Right lobe of liver (tissue), 6 donors: ENCODE data around the gene SH3BP4. TPM values are rescaled to one million over a fixed set of nuclear protein-coding genes. Genes with fewer than 3 reads are reported as not detected.

Experiments used
- ATAC-seq, 4 donors: fragments of 200-7000 bp; cut with Tn5 transposase; one replicate each; pipeline ENCODE4 v1.9.1; 2020; ENCODE audit warnings: mild to moderate bottlenecking in 4 of 4, moderate library complexity in 4 of 4
- DNase-seq, 3 donors: peaks; one replicate each; pipeline ENCODE4 v3.0.0-alpha.2; 2020
- H3K27ac ChIP-seq, 3 donors: fragments of 200-600 bp; one replicate each; pipeline ENCODE4 v1.8.0; 2022
- H3K27me3 ChIP-seq, 2 donors: fragments of 200-600 bp; one replicate each; pipeline ENCODE4 v1.8.0; 2022
- H3K36me3 ChIP-seq, 4 donors: fragments of 200-600 bp; sonication (generic) in 1 of 4; one replicate each; pipeline versions ENCODE4 v1.5.1 to v1.8.0; 2017 to 2022; ENCODE audit warnings: control low read depth in 1 of 4
- H3K4me1 ChIP-seq, 4 donors: fragments of 200-600 bp; sonication (generic) in 1 of 4; one replicate each; pipeline versions ENCODE4 v1.5.1 to v1.8.0; 2017 to 2022; ENCODE audit warnings: control low read depth in 1 of 4
- H3K4me3 ChIP-seq, 3 donors: fragments of 200-600 bp; one replicate each; pipeline ENCODE4 v1.8.0; 2022
- H3K9me3 ChIP-seq, 4 donors: fragments of 200-600 bp; sonication (generic) in 1 of 4; one replicate each; pipeline versions ENCODE4 v1.5.1 to v1.8.0; 2017 to 2022; ENCODE audit warnings: control low read depth in 1 of 4
- CTCF ChIP-seq, 4 donors: fragments of 200-600 bp in 3 of 4; fragments of 450-650 bp in 1 of 4; IDR thresholded peaks; one replicate each; pipeline versions ENCODE4 v1.5.1 to v1.8.0; 2016 to 2022; ENCODE audit warnings: antibody characterized with exemption in 4 of 4, mild to moderate bottlenecking in 2 of 4
- POLR2A ChIP-seq: fragments of 450-650 bp; IDR thresholded peaks from one replicate; pipeline ENCODE4 v1.6.1; 2017; ENCODE audit warnings: antibody characterized with exemption, mild to moderate bottlenecking
- WGBS: methylation state at CpG from one replicate; pipeline ENCODE4 v1.1.6; 2018; ENCODE audit warnings: low coverage, low lambda C conversion rate; ENCODE audit not compliant: insufficient coverage; ENCODE audit errors: missing lambda C conversion rate; 5-methylcytosine and 5-hydroxymethylcytosine counted together
- intact Hi-C, 2 donors: fragments of 100-400 bp; cut with DNase I; formaldehyde crosslinking; loops; one replicate each; pipeline versions ENCODE4 v1.11.2 to v1.14.1; 2022
- total RNA-seq, 6 experiments: library from RNA; depleted of rRNA in 2 of 6; stranded (reverse); fragments of >200 nt in 2 of 6; fragmentation: NEBNext Ultra II Directional in 3 of 6; extraction: Animal tissue kit (Norgen Biotek cat#: 25700) in 3 of 6; gene quantifications; one replicate each; pipeline versions ENCODE4 v1.1.0 to v1.2.4, GENCODE V29; 2016 to 2023
- donor health status: DM: no; HTN: yes; CAD: no.
- donor health status: DM: no; HTN: no; CAD: no.
- donor health status: DM: no; HTN: no; CAD: no.
- donor health status: DM: no; HTN: yes; CAD: no.
- donor health status: DM: no; HTN: yes; CAD: no.

The SH3BP4 gene
- total RNA-seq, 6 experiments from 2014 or later = 18.8 to 30.4 (median 26.3) TPM

GRCh38 chr2:235045336-235045972 is 93.6 kb downstream of the SH3BP4 start:
- H3K36me3 ChIP-seq = peaks cover 0 to 28% (median 13%) of the 10 kb centered on the region in 4 donors
- H3K4me3 ChIP-seq = no peak overlapping the region
- H3K27ac ChIP-seq = no peak overlapping the region
- H3K27me3 ChIP-seq = no peaks in the 10 kb centered on the region
- H3K4me1 ChIP-seq = peaks cover 0 to 26% (median 11%) of the 10 kb centered on the region in 4 donors
- no peaks in the 10 kb centered on the region for H3K9me3 ChIP-seq
- intact Hi-C loops = no loop called here
- DNase-seq (peak in 1 of 3 donors; percentile 25), ATAC-seq (no peak)
- no peak for TF ChIP-seq POLR2A
- TF ChIP-seq CTCF (IDR thresholded peaks at IDR 0.05) = no peak
- WGBS = 57% methylated on average over 11 of the region's 15 CpGs

GRCh38 chr2:235045973-235046343 is 94.1 kb downstream of the SH3BP4 start:
- DNase-seq (peak in 1 of 3 donors; percentile 33), ATAC-seq (no peak)
- Histone ChIP-seq H3K4me1 (peaks cover 0 to 32% (median 16%) of the 10 kb centered on the region in 4 donors), H3K27ac (no peak overlapping the region), H3K4me3 (no peak overlapping the region), H3K9me3 (no peaks in the 10 kb centered on the region), H3K36me3 (peaks cover 0 to 25% (median 12%) of the 10 kb centered on the region in 4 donors), H3K27me3 (no peaks in the 10 kb centered on the region)
- no peak for TF ChIP-seq POLR2A
- intact Hi-C loops = no loop called here
- 93% methylated on average over 5 of the region's 9 CpGs for WGBS

GRCh38 chr2:235046589-235046988 is 94.8 kb downstream of the SH3BP4 start:
- Histone ChIP-seq H3K27me3 (no peaks in the 10 kb centered on the region), H3K4me3 (no peak overlapping the region), H3K9me3 (no peaks in the 10 kb centered on the region), H3K27ac (no peak overlapping the region), H3K36me3 (peaks cover 0 to 18% (median 9%) of the 10 kb centered on the region in 4 donors), H3K4me1 (peaks cover 3 to 37% (median 19%) of the 10 kb centered on the region in 4 donors)
- 78% methylated on average over 5 of the region's 5 CpGs for WGBS
- intact Hi-C loops = no loop called here
- TF ChIP-seq CTCF (IDR thresholded peaks at IDR 0.05) (no peak), POLR2A (no peak)
- ATAC-seq = no peak
- DNase-seq = peak in 1 of 3 donors; percentile 10

- no peaks in the 10 kb centered on the region for H3K9me3 ChIP-seq
- no peaks in the 10 kb centered on the region for H3K27me3 ChIP-seq
- WGBS = 61% methylated on average over 6 of the region's 24 CpGs
- no peak overlapping the region for H3K4me3 ChIP-seq
- DNase-seq (peak in 1 of 3 donors; percentile 31), ATAC-seq (no peak)
- H3K4me1 ChIP-seq = peaks cover 3 to 43% (median 21%) of the 10 kb centered on the region in 4 donors
- H3K36me3 ChIP-seq = peaks cover 0 to 10% (median 5%) of the 10 kb centered on the region in 4 donors
- H3K27ac ChIP-seq = peak overlapping the region; percentile 57 to 90 (median 81)
- no peak for TF ChIP-seq POLR2A
- TF ChIP-seq CTCF (IDR thresholded peaks at IDR 0.05) = no peak
- intact Hi-C loops = no loop called here
Measured at GRCh38 chr2:235047171-235048160, 95.6 kb downstream of the SH3BP4 start.
